Fibroblast of mammary gland (primary cell): ENCODE data around the gene NMUR1.

Experiments
- DNase-seq: peaks from one replicate; pipeline ENCODE4 v3.0.0-alpha.2; 2010; ENCODE audit warnings: low read depth
- H3K4me3 ChIP-seq: 2 replicates; pipeline ENCODE4 v1.5.1; 2011; ENCODE audit warnings: low read depth, mild to moderate bottlenecking, low read length, moderate library complexity; ENCODE audit not compliant: control insufficient read depth
- TF ChIP-seq, protein P1 (sequence below): conservative IDR thresholded peaks from 2 replicates; pipeline ENCODE4 v1.5.1; 2011; ENCODE audit warnings: low read depth, low read length, inconsistent platforms; ENCODE audit not compliant: control insufficient read depth, insufficient read depth

The NMUR1 gene

DNA sequence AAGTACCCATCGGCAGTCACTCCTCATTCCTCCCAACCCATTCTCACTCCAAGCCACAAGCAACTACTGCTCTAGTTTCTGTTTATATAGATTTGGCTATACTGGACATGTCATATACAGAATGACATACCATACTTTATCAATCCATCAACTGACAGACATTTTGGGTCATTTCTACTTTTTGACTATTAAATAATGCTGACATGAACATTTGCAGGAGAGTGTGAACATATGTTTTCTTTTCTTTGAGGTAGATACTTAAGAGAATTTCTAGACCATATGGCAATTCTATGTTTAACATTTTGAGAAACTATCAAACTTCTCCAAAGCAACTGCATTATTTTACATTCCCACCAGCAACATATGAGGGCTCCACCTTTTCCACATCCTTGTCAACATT, 32.6 kb downstream of the NMUR1 start:
- TF ChIP-seq, protein P1, sequence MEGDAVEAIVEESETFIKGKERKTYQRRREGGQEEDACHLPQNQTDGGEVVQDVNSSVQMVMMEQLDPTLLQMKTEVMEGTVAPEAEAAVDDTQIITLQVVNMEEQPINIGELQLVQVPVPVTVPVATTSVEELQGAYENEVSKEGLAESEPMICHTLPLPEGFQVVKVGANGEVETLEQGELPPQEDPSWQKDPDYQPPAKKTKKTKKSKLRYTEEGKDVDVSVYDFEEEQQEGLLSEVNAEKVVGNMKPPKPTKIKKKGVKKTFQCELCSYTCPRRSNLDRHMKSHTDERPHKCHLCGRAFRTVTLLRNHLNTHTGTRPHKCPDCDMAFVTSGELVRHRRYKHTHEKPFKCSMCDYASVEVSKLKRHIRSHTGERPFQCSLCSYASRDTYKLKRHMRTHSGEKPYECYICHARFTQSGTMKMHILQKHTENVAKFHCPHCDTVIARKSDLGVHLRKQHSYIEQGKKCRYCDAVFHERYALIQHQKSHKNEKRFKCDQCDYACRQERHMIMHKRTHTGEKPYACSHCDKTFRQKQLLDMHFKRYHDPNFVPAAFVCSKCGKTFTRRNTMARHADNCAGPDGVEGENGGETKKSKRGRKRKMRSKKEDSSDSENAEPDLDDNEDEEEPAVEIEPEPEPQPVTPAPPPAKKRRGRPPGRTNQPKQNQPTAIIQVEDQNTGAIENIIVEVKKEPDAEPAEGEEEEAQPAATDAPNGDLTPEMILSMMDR = no peak
- no peak overlapping the region for H3K4me3 ChIP-seq
- DNase-seq = no peak

DNA sequence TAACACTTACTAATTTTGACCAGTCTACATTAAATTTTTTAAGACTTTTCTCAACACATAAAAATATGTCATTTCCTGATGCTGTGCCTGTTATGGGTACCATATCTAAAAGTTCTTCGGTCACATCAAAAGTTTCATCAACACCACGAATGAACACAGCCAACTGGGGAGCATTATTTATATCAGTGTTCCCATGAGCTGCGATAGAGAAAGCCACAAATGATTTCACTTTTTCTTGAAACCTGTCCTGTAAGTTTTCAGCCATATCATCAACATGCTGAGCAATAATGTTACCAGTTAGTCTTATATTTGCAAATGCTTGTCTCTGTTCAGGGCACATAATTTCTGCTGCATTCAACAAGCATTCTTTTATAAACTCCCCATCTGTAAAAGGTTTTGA, 35.6 kb downstream of the NMUR1 start:
- TF ChIP-seq, protein P1 = no peak
- no peak overlapping the region for H3K4me3 ChIP-seq
- no peak for DNase-seq

DNA sequence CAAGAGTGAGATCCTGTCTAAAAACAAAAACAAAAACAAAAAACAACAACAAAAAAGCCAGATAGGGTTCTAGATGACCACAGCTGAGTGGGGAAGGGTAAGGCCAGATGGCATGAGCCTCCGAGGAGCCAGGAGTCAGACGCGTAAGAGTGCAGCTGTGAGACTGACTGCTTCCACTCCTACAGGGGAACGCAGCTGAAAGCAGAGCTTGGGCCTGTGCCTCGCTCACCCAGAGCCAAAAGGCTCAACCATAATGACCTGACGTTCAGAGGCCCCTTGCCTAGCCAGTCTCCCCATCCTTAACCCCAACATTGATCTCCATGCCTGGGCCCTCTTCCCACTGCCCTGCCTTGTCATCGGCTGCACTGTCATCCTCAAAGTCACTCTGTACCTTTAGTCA, 39.4 kb downstream of the NMUR1 start:
- TF ChIP-seq, protein P1 = no peak
- DNase-seq = no peak
- no peak overlapping the region for H3K4me3 ChIP-seq

DNA sequence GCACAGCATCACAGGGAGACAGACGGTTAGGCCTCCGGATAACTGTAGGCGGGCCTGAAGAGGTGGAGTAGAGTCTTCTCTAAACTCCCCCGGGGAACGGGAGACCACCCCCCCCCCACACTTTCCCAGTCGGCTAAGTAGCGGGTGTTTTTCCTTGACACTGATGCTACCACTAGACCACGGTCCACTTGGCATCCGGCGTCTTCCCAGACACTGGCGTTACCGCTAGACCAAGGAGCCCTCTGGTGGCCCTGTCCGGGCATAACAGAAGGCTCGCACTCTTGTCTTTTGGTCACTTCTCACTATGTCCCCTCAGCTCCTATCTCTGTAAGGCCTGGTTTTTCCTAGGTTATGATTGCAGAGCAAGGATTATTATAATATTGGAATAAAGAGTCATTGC, 40.3 kb downstream of the NMUR1 start:
- peak; percentile 20 for DNase-seq
- no peak overlapping the region for H3K4me3 ChIP-seq
- TF ChIP-seq, protein P1 = peak; percentile 32

DNA sequence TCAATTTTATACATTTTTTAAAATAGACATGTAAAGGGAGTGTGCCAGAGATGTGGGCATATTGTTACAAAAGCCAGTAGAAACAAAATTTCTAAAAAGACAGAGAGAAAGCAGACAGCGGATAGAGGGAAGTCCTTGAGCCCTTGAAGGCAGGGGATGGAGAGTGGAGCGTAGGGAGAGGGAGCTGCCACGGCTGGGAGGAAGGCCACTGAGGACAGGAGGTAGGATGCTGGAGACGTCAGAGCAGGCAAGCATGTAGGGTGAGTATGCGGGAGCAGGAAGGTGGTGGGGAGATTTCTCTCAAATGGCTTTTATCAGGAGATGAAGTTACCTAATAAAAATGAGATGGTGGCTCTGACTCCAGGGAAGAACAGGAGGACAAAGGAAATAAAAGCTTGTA, 41.9 kb downstream of the NMUR1 start:
- no peak for DNase-seq
- TF ChIP-seq, protein P1 = no peak
- H3K4me3 ChIP-seq = no peak overlapping the region

DNA sequence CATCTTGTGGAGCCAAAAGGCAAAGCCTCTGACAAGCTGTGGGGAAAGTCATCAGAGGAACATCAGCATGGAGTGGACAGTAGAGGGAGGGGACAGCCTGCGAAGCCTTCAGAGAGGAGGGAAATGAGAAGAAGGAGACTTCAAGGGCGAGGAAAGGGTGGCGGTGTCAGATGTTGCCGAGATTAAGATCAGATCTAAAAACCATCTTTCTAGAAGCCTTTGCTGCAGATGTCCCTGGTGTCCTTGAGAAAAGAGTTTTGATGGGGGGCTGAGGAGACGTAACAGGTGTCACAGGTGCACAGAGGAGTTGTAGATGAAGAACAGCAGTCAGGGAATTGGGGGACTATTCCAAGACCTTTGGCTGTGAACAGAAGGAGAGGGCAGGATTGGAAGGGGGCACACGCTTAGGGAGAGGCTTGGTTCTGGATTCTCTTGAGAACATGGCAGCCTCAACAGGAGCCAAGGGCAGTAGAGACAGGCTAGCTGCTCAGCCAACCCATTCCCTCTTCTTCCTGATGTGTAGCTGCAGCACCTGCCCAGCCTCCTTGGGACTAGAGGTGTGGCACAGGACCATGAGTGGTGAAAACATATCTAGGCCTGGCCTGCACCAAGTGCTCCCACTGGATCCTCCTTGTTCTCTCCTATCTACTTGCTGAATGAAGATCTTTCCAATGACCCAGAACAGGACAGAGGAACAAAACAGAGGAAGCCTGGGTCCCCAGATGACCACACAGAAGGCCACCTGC, 43.2 kb downstream of the NMUR1 start:
- TF ChIP-seq, protein P1 = no peak
- no peak for DNase-seq
- H3K4me3 ChIP-seq = no peak overlapping the region
